HCT116 (cell line): ENCODE measurements around the gene POLD2. TPM values are rescaled to one million over a fixed set of nuclear protein-coding genes. Genes with fewer than 3 reads are reported as not detected.

Source experiments
- ATAC-seq: fragments of 200-7000 bp; cut with Tn5 transposase; 2 replicates; pipeline ENCODE4 v1.9.1; 2020; ENCODE audit warnings: mild to moderate bottlenecking, moderate library complexity
- Bru-seq: library from RNA; stranded (reverse); fragments of 400-500 nt; gene quantifications from one replicate; lab custom pipeline; 2021; lab: Mats Ljungman, UMichigan
- BruChase-seq, 2 experiments: library from RNA; stranded (reverse); fragments of 400-500 nt; gene quantifications; one replicate each; lab custom pipeline; 2021; lab: Mats Ljungman, UMichigan
- BruUV-seq: library from RNA; stranded (reverse); fragments of 400-500 nt; replicated peaks from 2 replicates; lab custom pipeline; 2021; lab: Mats Ljungman, UMichigan
- CTCF ChIA-PET: fragments of 300-600 bp; sonication (Branson Sonifier 250); formaldehyde crosslinking; loops from one replicate; lab custom pipeline; 2021; ENCODE audit warnings: antibody characterized with exemption; lab: Charles Lee
- POLR2A ChIA-PET: fragments of 300-600, 350-600 bp; sonication (Branson Sonifier 250); formaldehyde crosslinking; loops from one replicate; lab custom pipeline; 2021; ENCODE audit warnings: antibody characterized with exemption; lab: Charles Lee
- RAD21 ChIA-PET, 2 experiments: fragments of 300-600 bp; sonication (Branson Sonifier 250); formaldehyde crosslinking; loops; one replicate each; lab custom pipeline; 2023; ENCODE audit warnings: low total read pairs in 2 of 2; ENCODE audit not compliant: uncharacterized antibody in 2 of 2, unreplicated experiment in 2 of 2, low non-redundant PET in 1 of 2; lab: Charles Lee
- DNase-seq: peaks from one replicate; pipeline ENCODE4 v3.0.0-alpha.2; 2010; ENCODE audit warnings: low read depth, low spot score
- H2AFZ ChIP-seq: fragments of 200-600 bp; shearing (Covaris generic), sonication (generic); 2 replicates; pipeline ENCODE4 v1.6.1; 2017; ENCODE audit warnings: low read depth, mixed run types, mixed read lengths, antibody characterized with exemption, low read length; ENCODE audit not compliant: poor library complexity, severe bottlenecking
- H3K27ac ChIP-seq: 2 replicates; pipeline ENCODE4 v1.5.1; 2012; ENCODE audit warnings: low read depth, low read length
- H3K27me3 ChIP-seq: fragments of 200-600 bp; sonication (generic); 2 replicates; pipeline ENCODE4 v1.6.1; 2016; ENCODE audit warnings: mixed run types, low read length, mixed read lengths; ENCODE audit not compliant: insufficient read depth
- H3K36me3 ChIP-seq, 2 experiments: fragments of 200-500 bp in 1 of 2; fragments of 200-600 bp in 1 of 2; sonication (Bioruptor generic) in 1 of 2; sonication (generic) in 1 of 2; 2 replicates each; pipeline versions ENCODE4 v1.5.1 to v1.6.1; 2014 to 2016; ENCODE audit warnings: low read length in 2 of 2, inconsistent platforms in 1 of 2, mixed read lengths in 1 of 2, mixed run types in 1 of 2; ENCODE audit not compliant: insufficient read depth in 2 of 2, control insufficient read depth in 1 of 2
- H3K4me1 ChIP-seq, 2 experiments: fragments of 200-600 bp in 1 of 2; sonication (generic) in 1 of 2; 2 replicates each; pipeline versions ENCODE4 v1.5.1 to v1.6.1; 2012 to 2017; ENCODE audit warnings: low read length in 2 of 2, inconsistent platforms in 1 of 2, mild to moderate bottlenecking in 1 of 2, mixed read lengths in 1 of 2, mixed run types in 1 of 2, moderate library complexity in 1 of 2; ENCODE audit not compliant: insufficient read depth in 2 of 2, control insufficient read depth in 1 of 2
- H3K4me2 ChIP-seq: fragments of 200-600 bp; sonication (generic); 2 replicates; pipeline ENCODE4 v1.6.1; 2017; ENCODE audit warnings: mixed run types, low read length, mixed read lengths
- H3K4me3 ChIP-seq, 2 experiments: fragments of 200-600 bp in 1 of 2; sonication (generic) in 1 of 2; replicated peaks in 1 of 2; 2 replicates each; pipeline ENCODE4 v1.5.1; 2011 to 2016; ENCODE audit warnings: low read length in 2 of 2, control low read depth in 1 of 2, low read depth in 1 of 2, mild to moderate bottlenecking in 1 of 2, mixed read lengths in 1 of 2, mixed run types in 1 of 2
- H3K79me2 ChIP-seq: fragments of 200-600 bp; sonication (generic); 2 replicates; pipeline ENCODE4 v1.6.1; 2017; ENCODE audit warnings: mild to moderate bottlenecking, mixed run types, low read length, moderate library complexity, mixed read lengths; ENCODE audit not compliant: insufficient read depth
- H3K9ac ChIP-seq: fragments of 200-600 bp; sonication (generic); 2 replicates; pipeline ENCODE4 v1.6.1; 2016; ENCODE audit warnings: low read length, mixed read lengths
- H3K9me2 ChIP-seq: fragments of 200-600 bp; sonication (generic), shearing (Covaris generic); 2 replicates; pipeline ENCODE4 v1.6.1; 2017; ENCODE audit warnings: mixed run types, mild to moderate bottlenecking, moderate library complexity; ENCODE audit not compliant: insufficient read depth
- H3K9me3 ChIP-seq, 2 experiments: fragments of 200-500 bp in 1 of 2; fragments of 200-600 bp in 1 of 2; sonication (Bioruptor generic) in 1 of 2; sonication (generic) in 1 of 2; 2 replicates each; pipeline ENCODE4 v1.6.1; 2014 to 2017; ENCODE audit warnings: low read length in 2 of 2, mixed read lengths in 2 of 2, inconsistent platforms in 1 of 2, low read depth in 1 of 2, mild to moderate bottlenecking in 1 of 2, mixed run types in 1 of 2, moderate library complexity in 1 of 2; ENCODE audit not compliant: control insufficient read depth in 1 of 2, insufficient read depth in 1 of 2
- H4K20me1 ChIP-seq: fragments of 200-600 bp; sonication (generic), shearing (Covaris generic); 2 replicates; pipeline ENCODE4 v1.6.1; 2017; ENCODE audit warnings: mixed run types, mild to moderate bottlenecking, moderate library complexity; ENCODE audit not compliant: insufficient read depth
- CBX3 ChIP-seq: IDR thresholded peaks from 2 replicates; pipeline ENCODE4 v1.6.1; 2012; ENCODE audit warnings: low read depth
- CEBPB ChIP-seq: IDR thresholded peaks from 2 replicates; pipeline ENCODE4 v1.6.1; 2012; ENCODE audit warnings: low read depth
- EGR1 ChIP-seq: IDR thresholded peaks from 2 replicates; pipeline ENCODE4 v1.6.1; 2012; ENCODE audit warnings: low read depth
- ELF1 ChIP-seq: IDR thresholded peaks from 2 replicates; pipeline ENCODE4 v1.6.1; 2012; ENCODE audit warnings: low read depth, borderline replicate concordance
- FOSL1 ChIP-seq: IDR thresholded peaks from 2 replicates; pipeline ENCODE4 v1.6.1; 2012; ENCODE audit warnings: low read depth
- JUND ChIP-seq: IDR thresholded peaks from 2 replicates; pipeline ENCODE4 v1.6.1; 2012
- POLR2A ChIP-seq: IDR thresholded peaks from 2 replicates; pipeline ENCODE4 v1.7.0; 2011; ENCODE audit warnings: borderline replicate concordance; ENCODE audit not compliant: insufficient read depth, insufficient read length; ENCODE audit errors: extremely low read depth
- POLR2AphosphoS5 ChIP-seq: IDR thresholded peaks from 2 replicates; pipeline ENCODE4 v1.6.1; 2011; ENCODE audit warnings: mild to moderate bottlenecking, low read depth, low read length, moderate library complexity
- RAD21 ChIP-seq: IDR thresholded peaks from 2 replicates; pipeline ENCODE4 v1.6.1; 2012; ENCODE audit warnings: low read depth, mild to moderate bottlenecking
- SIN3A ChIP-seq: IDR thresholded peaks from 2 replicates; pipeline ENCODE4 v1.6.1; 2012; ENCODE audit warnings: low read depth
- SP1 ChIP-seq: IDR thresholded peaks from 2 replicates; pipeline ENCODE4 v1.6.1; 2012; ENCODE audit warnings: low read depth
- TCF7L2 ChIP-seq: IDR thresholded peaks from 2 replicates; pipeline ENCODE4 v1.7.0; 2011; ENCODE audit warnings: borderline replicate concordance, inconsistent platforms; ENCODE audit not compliant: insufficient read depth, insufficient read length; ENCODE audit errors: extremely low read depth
- YY1 ChIP-seq: IDR thresholded peaks from 2 replicates; pipeline ENCODE4 v1.6.1; 2011; ENCODE audit warnings: low read length, low read depth, moderate library complexity, mild to moderate bottlenecking; ENCODE audit not compliant: insufficient replicate concordance; ENCODE audit errors: extremely low read depth
- ZFX ChIP-seq: fragments of 450-650 bp; IDR thresholded peaks from 2 replicates; pipeline ENCODE4 v1.6.1; 2017
- ZNF274 ChIP-seq: fragments of 200-500 bp; sonication (Bioruptor generic); IDR thresholded peaks from 2 replicates; pipeline ENCODE4 v1.6.1; 2014; ENCODE audit warnings: mild to moderate bottlenecking, low read depth, low read length, inconsistent platforms
- intact Hi-C: fragments of 100-400 bp; cut with micrococcal nuclease; formaldehyde crosslinking; loops from 2 replicates; pipeline ENCODE4 v1.10.0; 2022
- long read RNA-seq: library from polyadenylated mRNA; unstranded; transcript quantifications from one replicate; pipeline ENCODE4 v2.0.0, GENCODE V29; 2021; ENCODE audit not compliant: unreplicated experiment
- polyA plus RNA-seq: library from polyadenylated mRNA; unstranded; fragments of >200 nt; gene quantifications from 2 replicates; pipeline ENCODE4 v1.2.1, GENCODE V29; 2012; ENCODE audit warnings: missing spikeins
- total RNA-seq: library from RNA; stranded (reverse); gene quantifications from one replicate; pipeline ENCODE4 v1.2.1, GENCODE V29; 2021; ENCODE audit not compliant: unreplicated experiment
- TF ChIP-seq, protein P1 (sequence below): IDR thresholded peaks from 2 replicates; pipeline ENCODE4 v1.6.1; 2012
- TF ChIP-seq, protein P2 (sequence below): IDR thresholded peaks from 2 replicates; pipeline ENCODE4 v1.6.1; 2012; ENCODE audit warnings: low read depth

POLD2 gene
- total RNA-seq = 237 TPM
- 250 and 261 TPM in 2 replicates for polyA plus RNA-seq
- percentile 86 among the genes with signal in this experiment for Bru-seq, nascent RNA
- percentile 89 among the genes with signal in this experiment for BruChase-seq, experiment 1, labeled RNA remaining after a 6-hour chase
- percentile 87 among the genes with signal in this experiment for BruChase-seq, experiment 2, labeled RNA remaining after a 2-hour chase
- long read RNA-seq, transcript POLD2-218 (11 exons, 1,619 nt) = major isoform, 251 of 471 reads
- long read RNA-seq, transcript POLD2-207 (11 exons, 1,659 nt) = minor isoform, 27 of 471 reads
- long read RNA-seq, partial matches to known transcripts = 105 of 471 reads
- long read RNA-seq, other reads (novel, unspliced or antisense) = 85 of 471 reads

DNA sequence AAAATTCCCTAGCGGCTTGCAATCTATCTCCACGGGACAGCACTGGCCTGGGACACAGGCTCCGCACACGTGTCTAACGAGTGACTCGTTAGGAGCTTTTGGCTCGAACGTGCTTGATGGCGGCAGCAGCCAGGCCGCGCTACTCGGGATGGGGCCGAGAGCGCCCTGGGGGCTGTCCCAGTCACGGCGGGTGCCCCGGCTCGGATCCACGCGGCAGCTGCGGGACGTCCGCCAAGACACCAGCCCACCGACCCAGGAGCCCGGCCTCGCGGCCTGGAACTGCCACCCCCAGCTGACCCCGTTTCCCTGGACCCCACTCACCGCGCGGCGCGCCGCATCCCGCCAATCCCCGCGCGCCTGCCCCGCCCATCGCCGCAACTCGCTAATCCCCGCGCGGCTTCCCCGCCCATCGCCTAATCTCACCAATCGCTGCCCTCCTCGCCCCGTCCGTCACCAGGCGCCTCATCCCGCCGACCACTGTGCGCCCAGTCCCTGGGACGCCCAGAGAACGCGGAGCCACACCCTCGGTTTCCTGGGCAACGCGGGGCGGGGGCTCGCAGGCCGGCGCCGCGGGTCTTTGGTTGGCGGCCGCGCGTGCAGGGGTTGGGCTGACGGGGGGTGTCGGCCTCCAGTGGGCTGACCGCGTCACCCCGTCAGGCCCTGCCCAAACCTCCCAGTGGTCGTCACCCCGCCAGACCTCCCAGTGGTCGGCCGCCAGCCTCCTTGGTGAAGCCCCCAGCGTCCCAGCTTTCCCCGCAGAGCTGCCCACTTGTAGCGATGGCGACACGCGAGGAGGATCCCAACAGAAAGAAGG lies at the start of gene POLD2:
Gene POLD2, minus strand, starts transcription at position 359 of the 814 bp plus-strand sequence. CDS start 1,495 bp downstream, outside the sequence.
- H3K9ac ChIP-seq = peak within 1 kb of the TSS; percentile 91
- CTCF ChIA-PET = no interaction called here
- RAD21 ChIA-PET = no interaction called here
- peak within 1 kb of the TSS; percentile 87 for H3K4me2 ChIP-seq
- H3K27ac ChIP-seq = peak within 1 kb of the TSS; percentile 73
- intact Hi-C loops = loop anchor here (5.0 kb wide), 1 partner anchor 41 kb away; the partner anchor contains the start of gene POLM
- H3K36me3 ChIP-seq = peaks cover 11 to 27% of the 10 kb centered on the region in 2 experiments
- TF ChIP-seq CBX3 (no peak), YY1 (peak; percentile 57), CEBPB (no peak), SP1 (peak; percentile 92), EGR1 (no peak), POLR2A (peak; percentile 54), ZFX (peak; percentile 89; the same call in 1 of the 2 replicates), ZNF274 (no peak), TCF7L2 (peak; percentile 42), POLR2AphosphoS5 (peak; percentile 67), RAD21 (no peak), ELF1 (no peak), JUND (no peak), FOSL1 (no peak), SIN3A (peak; percentile 88)
- TF ChIP-seq, protein P1, sequence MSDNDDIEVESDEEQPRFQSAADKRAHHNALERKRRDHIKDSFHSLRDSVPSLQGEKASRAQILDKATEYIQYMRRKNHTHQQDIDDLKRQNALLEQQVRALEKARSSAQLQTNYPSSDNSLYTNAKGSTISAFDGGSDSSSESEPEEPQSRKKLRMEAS = peak; percentile 93
- TF ChIP-seq, protein P2, sequence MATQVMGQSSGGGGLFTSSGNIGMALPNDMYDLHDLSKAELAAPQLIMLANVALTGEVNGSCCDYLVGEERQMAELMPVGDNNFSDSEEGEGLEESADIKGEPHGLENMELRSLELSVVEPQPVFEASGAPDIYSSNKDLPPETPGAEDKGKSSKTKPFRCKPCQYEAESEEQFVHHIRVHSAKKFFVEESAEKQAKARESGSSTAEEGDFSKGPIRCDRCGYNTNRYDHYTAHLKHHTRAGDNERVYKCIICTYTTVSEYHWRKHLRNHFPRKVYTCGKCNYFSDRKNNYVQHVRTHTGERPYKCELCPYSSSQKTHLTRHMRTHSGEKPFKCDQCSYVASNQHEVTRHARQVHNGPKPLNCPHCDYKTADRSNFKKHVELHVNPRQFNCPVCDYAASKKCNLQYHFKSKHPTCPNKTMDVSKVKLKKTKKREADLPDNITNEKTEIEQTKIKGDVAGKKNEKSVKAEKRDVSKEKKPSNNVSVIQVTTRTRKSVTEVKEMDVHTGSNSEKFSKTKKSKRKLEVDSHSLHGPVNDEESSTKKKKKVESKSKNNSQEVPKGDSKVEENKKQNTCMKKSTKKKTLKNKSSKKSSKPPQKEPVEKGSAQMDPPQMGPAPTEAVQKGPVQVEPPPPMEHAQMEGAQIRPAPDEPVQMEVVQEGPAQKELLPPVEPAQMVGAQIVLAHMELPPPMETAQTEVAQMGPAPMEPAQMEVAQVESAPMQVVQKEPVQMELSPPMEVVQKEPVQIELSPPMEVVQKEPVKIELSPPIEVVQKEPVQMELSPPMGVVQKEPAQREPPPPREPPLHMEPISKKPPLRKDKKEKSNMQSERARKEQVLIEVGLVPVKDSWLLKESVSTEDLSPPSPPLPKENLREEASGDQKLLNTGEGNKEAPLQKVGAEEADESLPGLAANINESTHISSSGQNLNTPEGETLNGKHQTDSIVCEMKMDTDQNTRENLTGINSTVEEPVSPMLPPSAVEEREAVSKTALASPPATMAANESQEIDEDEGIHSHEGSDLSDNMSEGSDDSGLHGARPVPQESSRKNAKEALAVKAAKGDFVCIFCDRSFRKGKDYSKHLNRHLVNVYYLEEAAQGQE = no peak
- no peaks in the 10 kb centered on the region for H3K9me2 ChIP-seq
- no peaks in the 10 kb centered on the region for H4K20me1 ChIP-seq
- DNase-seq = peak; percentile 88
- POLR2A ChIA-PET = no interaction called here
- no TSS peak for BruUV-seq
- peaks cover 45% of the 10 kb centered on the region for H3K79me2 ChIP-seq
- H3K4me3 ChIP-seq = peak within 1 kb of the TSS; percentile 69 to 92
- ATAC-seq = peak; percentile 98
- peaks cover 3 to 19% of the 10 kb centered on the region in 2 experiments; a peak in 2 of 4 replicates for H3K4me1 ChIP-seq
- H3K27me3 ChIP-seq = no peaks in the 10 kb centered on the region
- no peak within 1 kb of the TSS for H2AFZ ChIP-seq
- no peaks in the 10 kb centered on the region for H3K9me3 ChIP-seq
